ENCODE measurements around the gene HES6. TPM values are rescaled to one million over a fixed set of nuclear protein-coding genes. Genes with fewer than 3 reads are reported as not detected.

The HES6 gene
- total RNA-seq, 1 donor from 2014 or later: 5.0 TPM

DNA sequence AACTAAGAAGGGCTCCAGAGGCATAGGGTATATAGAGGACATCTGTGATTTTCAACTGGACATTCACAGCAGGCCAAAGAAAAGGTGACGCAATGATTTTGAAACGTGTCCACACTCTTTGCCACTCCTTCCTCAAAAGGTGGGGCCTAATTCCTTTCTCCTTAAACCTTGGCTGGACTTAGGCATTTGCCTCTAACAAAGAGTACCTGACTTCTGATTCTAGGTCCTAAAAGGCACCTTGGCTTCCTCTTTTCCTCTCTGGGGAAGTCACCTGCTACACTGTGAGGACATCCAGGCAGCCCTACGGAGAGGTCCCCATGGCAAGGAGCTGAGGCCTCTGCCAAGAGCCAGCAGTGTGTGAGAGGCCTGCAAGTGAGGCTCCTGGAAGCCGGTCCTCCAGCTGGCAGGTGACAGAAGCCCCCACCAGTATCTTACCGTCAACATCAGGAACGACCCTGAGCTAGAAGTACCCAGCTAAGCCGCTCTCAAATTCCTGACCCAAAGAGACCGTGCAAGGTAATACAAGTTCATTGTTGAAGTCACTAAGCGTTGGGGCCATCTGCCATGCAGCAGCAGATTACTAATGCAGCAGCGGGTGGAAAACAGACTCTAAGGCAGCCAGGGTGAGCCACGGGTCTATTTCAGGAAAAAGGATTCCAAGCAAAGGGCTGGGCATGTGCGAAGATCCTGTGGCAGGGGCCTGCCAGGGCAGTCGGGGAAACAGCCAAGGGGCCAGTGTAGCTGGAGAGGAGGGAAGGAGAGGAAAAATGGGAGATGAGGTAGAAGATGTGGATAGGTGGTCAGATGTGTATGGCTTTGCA lies 7.4 kb upstream of the HES6 start:
- Mint-ChIP-seq H3K9me3 (ENCODE audit: unreplicated experiment) (no peaks in the 10 kb centered on the region), H3K27me3 (ENCODE audit: unreplicated experiment) (peaks cover 5% of the 10 kb centered on the region), H3K4me3 (ENCODE audit: unreplicated experiment) (no peak overlapping the region), H3K36me3 (ENCODE audit: low read depth, unreplicated experiment) (peaks cover 10% of the 10 kb centered on the region), H3K27ac (ENCODE audit: unreplicated experiment) (no peak overlapping the region), H3K4me1 (ENCODE audit: unreplicated experiment) (peaks cover 8% of the 10 kb centered on the region)
- no peak for DNase-seq (ENCODE audit: low spot score)
- TF ChIP-seq, protein P1, sequence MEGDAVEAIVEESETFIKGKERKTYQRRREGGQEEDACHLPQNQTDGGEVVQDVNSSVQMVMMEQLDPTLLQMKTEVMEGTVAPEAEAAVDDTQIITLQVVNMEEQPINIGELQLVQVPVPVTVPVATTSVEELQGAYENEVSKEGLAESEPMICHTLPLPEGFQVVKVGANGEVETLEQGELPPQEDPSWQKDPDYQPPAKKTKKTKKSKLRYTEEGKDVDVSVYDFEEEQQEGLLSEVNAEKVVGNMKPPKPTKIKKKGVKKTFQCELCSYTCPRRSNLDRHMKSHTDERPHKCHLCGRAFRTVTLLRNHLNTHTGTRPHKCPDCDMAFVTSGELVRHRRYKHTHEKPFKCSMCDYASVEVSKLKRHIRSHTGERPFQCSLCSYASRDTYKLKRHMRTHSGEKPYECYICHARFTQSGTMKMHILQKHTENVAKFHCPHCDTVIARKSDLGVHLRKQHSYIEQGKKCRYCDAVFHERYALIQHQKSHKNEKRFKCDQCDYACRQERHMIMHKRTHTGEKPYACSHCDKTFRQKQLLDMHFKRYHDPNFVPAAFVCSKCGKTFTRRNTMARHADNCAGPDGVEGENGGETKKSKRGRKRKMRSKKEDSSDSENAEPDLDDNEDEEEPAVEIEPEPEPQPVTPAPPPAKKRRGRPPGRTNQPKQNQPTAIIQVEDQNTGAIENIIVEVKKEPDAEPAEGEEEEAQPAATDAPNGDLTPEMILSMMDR (IDR thresholded peaks at IDR 0.05; ENCODE audit: unreplicated experiment): no peak

DNA sequence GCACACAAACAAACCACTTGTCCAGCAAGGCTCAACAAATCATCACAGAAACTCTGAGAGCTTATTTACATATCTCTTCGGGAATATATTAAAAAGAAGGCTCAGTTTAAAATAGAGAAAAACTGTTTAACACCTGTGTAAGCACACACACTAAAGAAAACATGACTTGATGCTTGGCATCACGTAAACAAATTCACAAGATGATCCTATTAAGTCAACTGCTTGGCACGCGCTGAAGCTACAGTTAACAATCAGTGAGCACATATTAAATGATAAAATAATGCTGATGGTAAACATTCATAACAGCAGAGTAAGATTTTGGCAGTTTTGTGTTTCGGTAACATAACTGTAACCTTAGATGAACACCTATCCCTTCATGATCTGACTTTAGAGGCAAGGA lies 4.3 kb upstream of the HES6 start:
- Mint-ChIP-seq H3K27ac (ENCODE audit: unreplicated experiment) (no peak overlapping the region), H3K4me3 (ENCODE audit: unreplicated experiment) (no peak overlapping the region), H3K9me3 (ENCODE audit: unreplicated experiment) (no peaks in the 10 kb centered on the region), H3K27me3 (ENCODE audit: unreplicated experiment) (peaks cover 12% of the 10 kb centered on the region), H3K36me3 (ENCODE audit: low read depth, unreplicated experiment) (peaks cover 14% of the 10 kb centered on the region), H3K4me1 (ENCODE audit: unreplicated experiment) (peaks cover 11% of the 10 kb centered on the region)
- DNase-seq (ENCODE audit: low spot score): no peak
- TF ChIP-seq, protein P1 (IDR thresholded peaks at IDR 0.05; ENCODE audit: unreplicated experiment): no peak

GRCh38 chr2:238243496-238244076 lies 3.7 kb upstream of the HES6 start:
- H3K9me3 Mint-ChIP-seq (ENCODE audit: unreplicated experiment): no peaks in the 10 kb centered on the region
- peaks cover 12% of the 10 kb centered on the region for H3K27me3 Mint-ChIP-seq (ENCODE audit: unreplicated experiment)
- TF ChIP-seq, protein P1 (IDR thresholded peaks at IDR 0.05; ENCODE audit: unreplicated experiment): no peak
- H3K27ac Mint-ChIP-seq (ENCODE audit: unreplicated experiment): no peak overlapping the region
- H3K4me3 Mint-ChIP-seq (ENCODE audit: unreplicated experiment): no peak overlapping the region
- peaks cover 14% of the 10 kb centered on the region for H3K36me3 Mint-ChIP-seq (ENCODE audit: low read depth, unreplicated experiment)
- DNase-seq (ENCODE audit: low spot score): no peak
- peaks cover 11% of the 10 kb centered on the region for H3K4me1 Mint-ChIP-seq (ENCODE audit: unreplicated experiment)

DNA sequence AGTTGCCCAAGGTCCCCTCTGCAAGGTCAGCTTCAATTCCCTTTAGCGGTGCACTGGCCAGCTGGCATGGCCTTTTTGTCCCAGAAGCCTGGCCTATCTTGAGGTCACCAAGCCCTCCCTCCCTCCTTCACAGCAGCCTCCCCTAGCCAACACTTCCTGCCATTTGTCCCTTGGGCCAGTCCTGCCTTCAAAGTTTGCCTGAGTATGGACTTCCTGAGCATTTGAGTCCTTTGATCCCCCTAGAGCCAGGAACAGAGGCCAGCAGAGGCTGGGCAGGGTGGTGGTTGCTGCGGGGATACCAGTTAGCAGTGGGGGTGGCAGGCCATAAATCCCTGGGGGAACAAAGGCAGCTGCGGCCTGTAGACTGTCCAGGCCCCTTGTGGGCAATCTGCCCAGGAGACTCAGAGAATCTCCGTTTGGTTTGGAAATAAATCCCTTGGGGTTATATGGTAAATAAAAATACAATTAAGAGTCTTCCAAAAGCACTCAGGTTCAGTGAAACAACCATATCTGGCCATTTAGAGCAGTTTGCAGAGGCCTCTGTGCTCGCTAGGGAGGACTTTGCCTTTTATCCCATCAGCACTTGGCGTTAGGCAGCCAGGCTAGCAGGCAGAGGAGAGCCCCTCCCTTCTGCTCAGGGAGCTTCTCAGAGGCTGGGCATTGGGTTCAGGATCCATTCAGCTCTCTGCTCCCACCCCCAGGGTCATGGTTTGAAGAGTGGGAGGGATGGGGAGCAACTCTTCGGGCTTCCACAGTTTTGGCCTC lies 3.1 kb upstream of the HES6 start:
- no peak for DNase-seq (ENCODE audit: low spot score)
- TF ChIP-seq, protein P1 (IDR thresholded peaks at IDR 0.05; ENCODE audit: unreplicated experiment): no peak
- Mint-ChIP-seq H3K27ac (ENCODE audit: unreplicated experiment) (no peak overlapping the region), H3K9me3 (ENCODE audit: unreplicated experiment) (no peaks in the 10 kb centered on the region), H3K36me3 (ENCODE audit: low read depth, unreplicated experiment) (peaks cover 14% of the 10 kb centered on the region), H3K27me3 (ENCODE audit: unreplicated experiment) (peaks cover 16% of the 10 kb centered on the region), H3K4me1 (ENCODE audit: unreplicated experiment) (peaks cover 11% of the 10 kb centered on the region), H3K4me3 (ENCODE audit: unreplicated experiment) (no peak overlapping the region)
